Measurements from ENCODE around the gene HDAC8. TPM values are rescaled to one million over a fixed set of nuclear protein-coding genes. Genes with fewer than 3 reads are reported as not detected.

Gene HDAC8
- total RNA-seq, 1 experiment from 2014 or later, result 33.5 TPM

GRCh38 chrX:72402614-72403013, 170.0 kb downstream of the HDAC8 start:
- Histone ChIP-seq H3K9me3 (ENCODE audit: control insufficient read depth, insufficient read depth, low read depth, low read length) (no peaks in the 10 kb centered on the region), H3K27ac (ENCODE audit: low read length) (no peak overlapping the region), H3K4me3 (ENCODE audit: low read depth in 2 of 2, low read length in 2 of 2) (no peak overlapping the region), H3K27me3 (ENCODE audit: control insufficient read depth, insufficient read depth, low read length) (no peaks in the 10 kb centered on the region), H3K4me1 (ENCODE audit: control insufficient read depth, insufficient read depth, low read length) (no peaks in the 10 kb centered on the region), H3K36me3 (ENCODE audit: control insufficient read depth, insufficient read depth, low read length) (no peaks in the 10 kb centered on the region)
- CTCF ChIA-PET, result no interaction called here
- DNase-seq (ENCODE audit: low read depth, low spot score) (no peak), ATAC-seq (no peak)
- POLR2A ChIA-PET, result no interaction called here
- no TSS peak for BruUV-seq (replicated peaks)
- intact Hi-C loops (cut with micrococcal nuclease; ENCODE audit: unreplicated experiment) (no loop called here), in situ Hi-C loops (cut with HindIII; ENCODE audit: low pct_unique_long_range_greater_than_20kb, low sequenced_read_pairs) (no loop called here)
- TF ChIP-seq CTCF (IDR thresholded peaks at IDR 0.05) (no peak), POLR2AphosphoS5 (IDR thresholded peaks at IDR 0.05; ENCODE audit: low read depth, low read length) (no peak), TCF7L2 (IDR thresholded peaks at IDR 0.05; ENCODE audit: low read depth, low read length) (no peak), SIN3A (IDR thresholded peaks at IDR 0.05; ENCODE audit: borderline replicate concordance, insufficient read depth, low read depth, low read length) (no peak), REST (IDR thresholded peaks at IDR 0.05; ENCODE audit: insufficient read depth in 1 of 2, low read depth in 2 of 2, low read length in 1 of 2) (no peak)

GRCh38 chrX:72399816-72400215, 172.8 kb downstream of the HDAC8 start:
- ATAC-seq (no peak), DNase-seq (ENCODE audit: low read depth, low spot score) (no peak)
- CTCF ChIA-PET, result no interaction called here
- intact Hi-C loops (cut with micrococcal nuclease; ENCODE audit: unreplicated experiment), result no loop called here
- Histone ChIP-seq H3K4me1 (ENCODE audit: control insufficient read depth, insufficient read depth, low read length) (no peaks in the 10 kb centered on the region), H3K27ac (ENCODE audit: low read length) (no peak overlapping the region), H3K4me3 (ENCODE audit: low read depth in 2 of 2, low read length in 2 of 2) (no peak overlapping the region), H3K36me3 (ENCODE audit: control insufficient read depth, insufficient read depth, low read length) (peaks cover 2% of the 10 kb centered on the region; the same call in 1 of the 2 replicates), H3K9me3 (ENCODE audit: control insufficient read depth, insufficient read depth, low read depth, low read length) (no peaks in the 10 kb centered on the region), H3K27me3 (ENCODE audit: control insufficient read depth, insufficient read depth, low read length) (no peaks in the 10 kb centered on the region)
- in situ Hi-C loops (cut with HindIII; ENCODE audit: low pct_unique_long_range_greater_than_20kb, low sequenced_read_pairs), result no loop called here
- TF ChIP-seq CTCF (IDR thresholded peaks at IDR 0.05) (no peak), REST (IDR thresholded peaks at IDR 0.05; ENCODE audit: insufficient read depth in 1 of 2, low read depth in 2 of 2, low read length in 1 of 2) (no peak), SIN3A (IDR thresholded peaks at IDR 0.05; ENCODE audit: borderline replicate concordance, insufficient read depth, low read depth, low read length) (no peak), POLR2AphosphoS5 (IDR thresholded peaks at IDR 0.05; ENCODE audit: low read depth, low read length) (no peak), TCF7L2 (IDR thresholded peaks at IDR 0.05; ENCODE audit: low read depth, low read length) (no peak)
- no TSS peak for BruUV-seq (replicated peaks)
- POLR2A ChIA-PET, result no interaction called here
